H9 (cell line): ENCODE measurements around the gene HMOX2. TPM values are rescaled to one million over a fixed set of nuclear protein-coding genes. Genes with fewer than 3 reads are reported as not detected.

Experiments used
- DNase-seq: peaks from one replicate; pipeline ENCODE4 v3.0.0-alpha.2; 2017
- H2AFZ ChIP-seq: one replicate; pipeline ENCODE4 v1.6.1; 2013; ENCODE audit warnings: mild to moderate bottlenecking, low read length, control low read depth, moderate library complexity
- H2AK5ac ChIP-seq: 2 replicates; pipeline ENCODE4 v1.6.1; 2013; ENCODE audit warnings: low read length, control low read depth, mixed read lengths; ENCODE audit not compliant: insufficient read length
- H2BK120ac ChIP-seq: one replicate; pipeline ENCODE4 v1.6.1; 2013; ENCODE audit warnings: low read depth, mild to moderate bottlenecking, low read length, control low read depth, inconsistent platforms; ENCODE audit not compliant: poor library complexity, severe bottlenecking
- H2BK12ac ChIP-seq: 2 replicates; pipeline ENCODE4 v1.6.1; 2013; ENCODE audit warnings: low read length, control low read depth, mixed read lengths, low read depth; ENCODE audit not compliant: insufficient read length
- H2BK15ac ChIP-seq: 2 replicates; pipeline ENCODE4 v1.6.1; 2013; ENCODE audit warnings: low read depth, low read length, control low read depth
- H2BK20ac ChIP-seq: one replicate; pipeline ENCODE4 v1.6.1; 2013; ENCODE audit warnings: low read depth, mild to moderate bottlenecking, low read length, control low read depth, inconsistent platforms; ENCODE audit not compliant: poor library complexity, severe bottlenecking
- H2BK5ac ChIP-seq: 2 replicates; pipeline ENCODE4 v1.6.1; 2013; ENCODE audit warnings: low read length, control low read depth, mixed read lengths; ENCODE audit not compliant: insufficient read length
- H3K14ac ChIP-seq: 2 replicates; pipeline ENCODE4 v1.6.1; 2013; ENCODE audit warnings: low read length, control low read depth; ENCODE audit not compliant: insufficient read depth
- H3K18ac ChIP-seq: 2 replicates; pipeline ENCODE4 v1.6.1; 2013; ENCODE audit warnings: low read depth, mild to moderate bottlenecking, mixed read lengths, low read length, control low read depth; ENCODE audit not compliant: insufficient read length
- H3K23ac ChIP-seq: 2 replicates; pipeline ENCODE4 v1.6.1; 2013; ENCODE audit warnings: low read length, control low read depth, mixed read lengths, low read depth; ENCODE audit not compliant: insufficient read length
- H3K23me2 ChIP-seq: 2 replicates; pipeline ENCODE4 v1.6.1; 2013; ENCODE audit warnings: low read depth, mild to moderate bottlenecking, mixed read lengths, low read length, control low read depth; ENCODE audit not compliant: insufficient read length, poor library complexity, severe bottlenecking
- H3K27ac ChIP-seq: 2 replicates; pipeline ENCODE4 v1.5.1; 2013; ENCODE audit warnings: low read length, control low read depth, mixed read lengths, low read depth; ENCODE audit not compliant: insufficient read length
- H3K27me3 ChIP-seq: 2 replicates; pipeline ENCODE4 v1.6.1; 2013; ENCODE audit warnings: low read length, control low read depth, inconsistent platforms; ENCODE audit not compliant: insufficient read depth
- H3K4ac ChIP-seq: 2 replicates; pipeline ENCODE4 v1.6.1; 2013; ENCODE audit warnings: low read depth, mild to moderate bottlenecking, control low read depth, inconsistent platforms, low read length, moderate library complexity
- H3K4me1 ChIP-seq: 2 replicates; pipeline ENCODE4 v1.6.1; 2013; ENCODE audit warnings: low read length, control low read depth, inconsistent platforms; ENCODE audit not compliant: insufficient read depth
- H3K4me2 ChIP-seq: 2 replicates; pipeline ENCODE4 v1.6.1; 2013; ENCODE audit warnings: low read length, control low read depth, mixed read lengths; ENCODE audit not compliant: insufficient read length, insufficient read depth
- H3K56ac ChIP-seq: 2 replicates; pipeline ENCODE4 v1.6.1; 2013; ENCODE audit warnings: low read depth, mild to moderate bottlenecking, mixed read lengths, low read length, control low read depth; ENCODE audit not compliant: insufficient read length
- H3K79me1 ChIP-seq: 2 replicates; pipeline ENCODE4 v1.6.1; 2013; ENCODE audit warnings: low read depth, mild to moderate bottlenecking, moderate library complexity, low read length, control low read depth, inconsistent platforms; ENCODE audit not compliant: insufficient read depth, poor library complexity, severe bottlenecking
- H3K79me2 ChIP-seq: 2 replicates; pipeline ENCODE4 v1.6.1; 2013; ENCODE audit warnings: low read length, control low read depth, inconsistent platforms; ENCODE audit not compliant: insufficient read depth
- H3K9ac ChIP-seq: 2 replicates; pipeline ENCODE4 v1.6.1; 2013; ENCODE audit warnings: low read length, control low read depth, mixed read lengths; ENCODE audit not compliant: insufficient read length; ENCODE audit errors: extremely low read depth
- H3K9me3 ChIP-seq: one replicate; pipeline ENCODE4 v1.6.1; 2013; ENCODE audit warnings: low read depth, low read length, inconsistent platforms; ENCODE audit not compliant: control insufficient read depth
- H3T11ph ChIP-seq: one replicate; pipeline ENCODE4 v1.6.1; 2013; ENCODE audit warnings: mild to moderate bottlenecking, low read length, control low read depth, inconsistent platforms
- H4K20me1 ChIP-seq: one replicate; pipeline ENCODE4 v1.6.1; 2013; ENCODE audit not compliant: control insufficient read depth, insufficient read length, insufficient read depth
- H4K5ac ChIP-seq: 2 replicates; pipeline ENCODE4 v1.6.1; 2013; ENCODE audit warnings: low read depth, mild to moderate bottlenecking, mixed read lengths, low read length, control low read depth; ENCODE audit not compliant: insufficient read length
- H4K8ac ChIP-seq: replicated peaks from 2 replicates; pipeline ENCODE4 v1.6.1; 2013; ENCODE audit warnings: low read length, control low read depth, mixed read lengths, low read depth; ENCODE audit not compliant: insufficient read length
- H4K91ac ChIP-seq: 2 replicates; pipeline ENCODE4 v1.6.1; 2013; ENCODE audit warnings: low read depth, mild to moderate bottlenecking, moderate library complexity, mixed read lengths, low read length, control low read depth; ENCODE audit not compliant: insufficient read length
- H3K27ac Mint-ChIP-seq, 3 experiments: 2 replicates in 2 of 3; 3 replicates in 1 of 3; pipeline ENCODE4 v1.8.0; 2020 to 2021; ENCODE audit warnings: mixed read lengths in 3 of 3, mild to moderate bottlenecking in 1 of 3, moderate library complexity in 1 of 3
- H3K27me3 Mint-ChIP-seq: 2 replicates; pipeline ENCODE4 v1.8.0; 2021; ENCODE audit warnings: low read depth, mild to moderate bottlenecking, moderate library complexity, mixed read lengths
- H3K36me3 Mint-ChIP-seq, 3 experiments: 2 replicates in 2 of 3; 3 replicates in 1 of 3; pipeline ENCODE4 v1.8.0; 2020 to 2021; ENCODE audit warnings: low read depth in 3 of 3, mixed read lengths in 3 of 3; ENCODE audit not compliant: insufficient read depth in 1 of 3
- H3K4me1 Mint-ChIP-seq, 2 experiments: 2 replicates each; pipeline ENCODE4 v1.8.0; 2020; ENCODE audit warnings: mixed read lengths in 2 of 2
- H3K4me3 Mint-ChIP-seq, 2 experiments: 2 replicates in 1 of 2; 3 replicates in 1 of 2; pipeline ENCODE4 v1.8.0; 2020 to 2021; ENCODE audit warnings: mild to moderate bottlenecking in 2 of 2, mixed read lengths in 2 of 2, moderate library complexity in 1 of 2
- H3K9me3 Mint-ChIP-seq, 2 experiments: 2 replicates in 1 of 2; 3 replicates in 1 of 2; pipeline ENCODE4 v1.8.0; 2020; ENCODE audit warnings: mild to moderate bottlenecking in 2 of 2, mixed read lengths in 2 of 2, moderate library complexity in 1 of 2
- CTCF ChIP-seq: fragments of 200-600 bp; sonication (generic); conservative IDR thresholded peaks from 3 replicates; pipeline ENCODE4 v1.8.0; 2021; ENCODE audit warnings: antibody characterized with exemption, mild to moderate bottlenecking
- WGBS: extraction: QIAGEN DNeasy Blood & Tissue Kit; methylation state at CpG from one replicate; pipeline ENCODE4 v1.1.7; 2013; ENCODE audit warnings: missing lambda C conversion rate, low lambda C conversion rate, mixed read lengths; ENCODE audit not compliant: insufficient read length; ENCODE audit errors: extremely low coverage; 5-methylcytosine and 5-hydroxymethylcytosine counted together
- total RNA-seq: library from RNA; stranded (reverse); gene quantifications from 2 replicates; pipeline ENCODE4 v1.2.1, GENCODE V29; 2021

Gene HMOX2
- total RNA-seq, 1 experiment from 2014 or later: 44.4 TPM

- Histone ChIP-seq H3T11ph (no peak overlapping the region), H4K8ac (no peak overlapping the region), H3K27me3 (no peaks in the 10 kb centered on the region), H2BK120ac (no peak overlapping the region), H2BK20ac (no peak overlapping the region), H4K91ac (no peak overlapping the region), H2BK15ac (no peak overlapping the region), H3K14ac (no peak overlapping the region), H3K56ac (no peak overlapping the region), H3K23ac (no peak overlapping the region), H4K20me1 (no peaks in the 10 kb centered on the region), H3K79me2 (no peaks in the 10 kb centered on the region), H3K9me3 (no peaks in the 10 kb centered on the region), H3K27ac (no peak overlapping the region), H3K9ac (no peak overlapping the region), H3K23me2 (no peaks in the 10 kb centered on the region), H3K4me1 (no peaks in the 10 kb centered on the region), H2BK12ac (no peak overlapping the region), H3K18ac (no peak overlapping the region), H3K4ac (no peak overlapping the region), H2AK5ac (no peak overlapping the region), H2BK5ac (no peak overlapping the region), H3K79me1 (no peaks in the 10 kb centered on the region), H2AFZ (no peak overlapping the region), H4K5ac (no peak overlapping the region), H3K4me2 (no peak overlapping the region)
- Mint-ChIP-seq H3K9me3 (no peaks in the 10 kb centered on the region), H3K27ac (peak overlapping the region in 2 of 3 experiments; percentile 33 to 61; a peak in 4 of 7 replicates), H3K4me3 (no peak overlapping the region), H3K4me1 (peaks cover 24 to 35% of the 10 kb centered on the region in 2 experiments), H3K36me3 (peaks cover 0 to 4% (median 0%) of the 10 kb centered on the region in 3 experiments; a peak in 2 of 7 replicates), H3K27me3 (no peaks in the 10 kb centered on the region)
- no CpG with 5 or more reads among the region's 5 CpGs for WGBS
- no peak for TF ChIP-seq CTCF
- no peak for DNase-seq
These were observed 24.9 kb downstream of the HMOX2 start for GRCh38 chr16:4501071-4501478.
